Liver (tissue), 3 donors: Measurements from ENCODE around the gene PRKN.

Source experiments
- ATF3 ChIP-seq: IDR thresholded peaks from 2 replicates; pipeline ENCODE4 v1.6.1; 2016; ENCODE audit warnings: antibody characterized with exemption
- CTCF ChIP-seq: fragments of 150-350 bp; IDR thresholded peaks from 2 replicates; pipeline ENCODE4 v1.5.1; 2017; ENCODE audit warnings: improper control_type of control experiment, low read depth, low read length; ENCODE audit not compliant: missing input control
- EGR1 ChIP-seq, 2 donors: IDR thresholded peaks; 2 replicates each; pipeline ENCODE4 v1.6.1; 2016 to 2018; ENCODE audit warnings: antibody characterized with exemption in 2 of 2, low read depth in 2 of 2
- GABPA ChIP-seq, 2 donors: IDR thresholded peaks in 1 of 2; conservative IDR thresholded peaks in 1 of 2; 2 replicates each; pipeline ENCODE4 v1.6.1; 2016; ENCODE audit warnings: antibody characterized with exemption in 2 of 2, mild to moderate bottlenecking in 1 of 2, moderate library complexity in 1 of 2
- HNF4A ChIP-seq, 2 donors: conservative IDR thresholded peaks; 2 replicates each; pipeline ENCODE4 v1.6.1; 2016; ENCODE audit warnings: antibody characterized with exemption in 2 of 2, mild to moderate bottlenecking in 2 of 2
- JUND ChIP-seq, 2 donors: IDR thresholded peaks; 2 replicates each; pipeline ENCODE4 v1.6.1; 2016; ENCODE audit warnings: antibody characterized with exemption in 2 of 2
- MAX ChIP-seq: IDR thresholded peaks from 2 replicates; pipeline ENCODE4 v1.6.1; 2016; ENCODE audit warnings: antibody characterized with exemption
- TAF1 ChIP-seq: conservative IDR thresholded peaks from 2 replicates; pipeline ENCODE4 v1.6.1; 2016; ENCODE audit warnings: antibody characterized with exemption, mild to moderate bottlenecking
- YY1 ChIP-seq: IDR thresholded peaks from 2 replicates; pipeline ENCODE4 v1.6.1; 2016; ENCODE audit warnings: antibody characterized with exemption, mild to moderate bottlenecking
- ZBTB33 ChIP-seq: IDR thresholded peaks from 2 replicates; pipeline ENCODE4 v1.6.1; 2016; ENCODE audit warnings: antibody characterized with exemption
- donor health status: healthy.
- donor health status: healthy.

GRCh38 chr6:161543684-161544309, 1183.8 kb downstream of the PRKN start:
- TF ChIP-seq CTCF (no peak), MAX (no peak), ZBTB33 (no peak), HNF4A (conservative IDR thresholded peaks at IDR 0.05) (no peak), GABPA (IDR thresholded peaks at IDR 0.05 in 1 of 2, conservative IDR thresholded peaks at IDR 0.05 in 1 of 2) (no peak), JUND (IDR thresholded peaks at IDR 0.05) (no peak), YY1 (no peak), TAF1 (no peak), ATF3 (no peak), EGR1 (IDR thresholded peaks at IDR 0.05; ENCODE audit: low read depth in 2 of 2) (no peak)
